Measurements from ENCODE around the gene SERTAD1. TPM values are rescaled to one million over a fixed set of nuclear protein-coding genes. Genes with fewer than 3 reads are reported as not detected.

SERTAD1 gene
- total and polyA plus RNA-seq, 9 donors, result 2.3 to 15.2 (median 11.1) TPM

- 94 to 95% (median 94%) methylated on average over 6 of the region's 6 CpGs for WGBS, 3 donors
- Histone ChIP-seq H3K4me3 (no peak overlapping the region), H3K4me1 (ENCODE audit: insufficient read depth) (peaks cover 8% of the 10 kb centered on the region), H3K9me3 (no peaks in the 10 kb centered on the region), H3K27ac (no peak overlapping the region), H3K36me3 (no peaks in the 10 kb centered on the region), H3K27me3 (no peaks in the 10 kb centered on the region)
- intact Hi-C loops (cut with DNase I), result loop anchor here in 3 of 4 donors (10.0 kb wide), 3 partner anchors 106 to 136 kb away; partner anchors contain the start of genes LTBP4 (in 2 of the 3) and SHKBP1 (in 1 of the 3)
- DNase-seq, result no peak
- TF ChIP-seq POLR2A (IDR thresholded peaks at IDR 0.05) (no peak), EP300 (IDR thresholded peaks at IDR 0.05) (no peak), CTCF (IDR thresholded peaks at IDR 0.05) (no peak)
These were observed 43.2 kb upstream of the SERTAD1 start for GRCh38 chr19:40469011-40469410.

DNA sequence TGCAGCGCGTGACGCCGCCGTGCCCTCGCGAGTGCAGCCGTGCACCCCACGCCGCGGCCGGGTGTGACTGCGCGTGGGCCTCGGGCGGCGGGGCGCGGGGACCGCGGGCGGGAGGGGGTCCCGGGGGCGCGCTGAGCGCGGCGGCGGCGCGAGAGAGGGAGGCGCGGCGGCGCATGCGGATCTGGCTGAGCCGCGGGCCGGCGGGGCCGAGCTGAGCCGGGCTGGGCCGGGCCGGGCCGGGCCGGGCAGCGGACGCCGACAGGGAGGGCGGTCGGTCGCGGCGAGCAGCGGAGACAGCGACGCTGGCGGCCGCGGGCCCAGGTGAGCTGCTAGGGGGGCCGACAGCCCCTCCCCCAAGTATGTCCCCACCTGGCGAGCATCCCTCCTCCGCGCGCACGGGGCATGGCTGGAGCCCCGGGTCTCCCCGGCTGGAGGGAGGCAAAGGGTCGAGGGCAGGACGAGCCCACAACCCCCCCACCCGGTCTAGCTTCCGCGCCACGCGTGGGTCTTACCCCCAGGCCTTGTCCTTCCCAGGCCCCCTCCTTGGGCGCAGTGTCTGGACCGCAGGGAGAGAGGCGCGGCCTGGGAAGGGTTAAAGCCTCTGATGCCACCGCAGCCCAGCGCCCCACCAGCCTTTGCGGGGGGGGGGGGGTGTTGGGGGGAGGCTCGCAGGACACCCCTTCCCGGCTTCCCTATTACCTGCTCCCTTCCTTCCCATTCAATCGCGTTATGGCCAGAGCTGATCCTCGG is 41.4 kb upstream of the SERTAD1 start, which contains the start of gene SPTBN4:
TSS of gene SPTBN4 (plus strand) at position 17 of the 750 bp plus-strand sequence. CDS start 5,621 bp downstream, outside the sequence.
- no peaks in the 10 kb centered on the region for H3K9me3 ChIP-seq
- peak within 1 kb of the TSS; percentile 46 for H3K4me3 ChIP-seq
- no peak for TF ChIP-seq EP300 (IDR thresholded peaks at IDR 0.05)
- no peak for TF ChIP-seq CTCF (IDR thresholded peaks at IDR 0.05)
- TF ChIP-seq POLR2A (IDR thresholded peaks at IDR 0.05), result no peak
- WGBS, 3 donors, result 3 to 10% (median 3%) methylated on average over 11 to 87 of the region's 87 CpGs
- H3K4me1 ChIP-seq (ENCODE audit: insufficient read depth), result peaks cover 8% of the 10 kb centered on the region
- peak within 1 kb of the TSS; percentile 13 to 49 for H3K27ac ChIP-seq
- peak; percentile 32 to 71 (median 63) for DNase-seq
- intact Hi-C loops (cut with DNase I), result loop anchor here in 3 of 4 donors (10.0 kb wide), 3 partner anchors 108 to 138 kb away; partner anchors contain the start of genes LTBP4 (in 2 of the 3) and SHKBP1 (in 1 of the 3)
- H3K27me3 ChIP-seq, result no peaks in the 10 kb centered on the region
- no peaks in the 10 kb centered on the region for H3K36me3 ChIP-seq

DNA sequence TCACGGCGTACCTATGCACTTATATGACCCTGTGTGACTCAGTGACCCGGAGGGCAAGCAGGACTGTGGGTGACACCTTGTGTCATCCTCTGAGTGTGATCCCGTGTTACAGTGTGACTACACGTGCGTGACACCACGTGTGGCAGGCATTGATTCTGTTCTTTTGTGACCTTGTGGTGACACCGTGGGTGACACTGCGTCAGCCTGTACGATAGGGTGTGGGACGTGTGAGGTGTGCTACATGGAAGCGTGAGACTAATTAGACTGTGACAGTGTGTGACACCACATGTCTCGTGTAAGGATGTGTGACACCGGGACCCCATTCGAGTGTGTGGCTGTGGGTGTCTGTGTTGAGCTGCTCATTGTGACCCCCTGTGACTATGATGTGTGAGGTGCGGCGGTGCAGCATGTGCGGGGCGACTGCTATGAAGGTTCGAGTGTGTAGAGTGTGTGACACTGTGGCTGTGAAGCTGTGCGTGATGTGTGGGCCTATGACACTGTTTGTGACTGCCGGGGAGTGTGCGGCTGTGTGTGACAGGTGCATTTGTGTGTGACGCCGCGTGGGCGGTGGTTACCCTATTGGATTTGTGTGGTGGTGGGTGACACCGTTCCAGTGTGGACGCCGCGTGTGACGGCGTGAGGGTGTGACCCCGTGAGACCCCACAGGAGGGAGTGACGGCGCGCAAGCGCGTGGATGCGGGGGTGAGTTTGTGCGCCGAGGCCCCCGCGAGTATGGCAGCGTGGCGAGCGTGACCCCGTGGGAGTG is 40.6 kb upstream of the SERTAD1 start:
- intact Hi-C loops (cut with DNase I), result loop anchor here in 3 of 4 donors (10.0 kb wide), 3 partner anchors 108 to 138 kb away; partner anchors contain the start of genes LTBP4 (in 2 of the 3) and SHKBP1 (in 1 of the 3)
- Histone ChIP-seq H3K9me3 (no peaks in the 10 kb centered on the region), H3K4me1 (ENCODE audit: insufficient read depth) (peaks cover 8% of the 10 kb centered on the region), H3K27ac (peak overlapping the region in 1 of 2 donors; percentile 49), H3K36me3 (no peaks in the 10 kb centered on the region), H3K27me3 (no peaks in the 10 kb centered on the region), H3K4me3 (peak overlapping the region; percentile 46)
- peak in 3 of 5 donors; percentile 44 to 68 (median 48) for DNase-seq
- TF ChIP-seq CTCF (IDR thresholded peaks at IDR 0.05) (no peak), EP300 (IDR thresholded peaks at IDR 0.05) (no peak), POLR2A (IDR thresholded peaks at IDR 0.05) (no peak)
- WGBS, 3 donors, result 4 to 7% (median 5%) methylated on average over 40 to 48 of the region's 48 CpGs

DNA sequence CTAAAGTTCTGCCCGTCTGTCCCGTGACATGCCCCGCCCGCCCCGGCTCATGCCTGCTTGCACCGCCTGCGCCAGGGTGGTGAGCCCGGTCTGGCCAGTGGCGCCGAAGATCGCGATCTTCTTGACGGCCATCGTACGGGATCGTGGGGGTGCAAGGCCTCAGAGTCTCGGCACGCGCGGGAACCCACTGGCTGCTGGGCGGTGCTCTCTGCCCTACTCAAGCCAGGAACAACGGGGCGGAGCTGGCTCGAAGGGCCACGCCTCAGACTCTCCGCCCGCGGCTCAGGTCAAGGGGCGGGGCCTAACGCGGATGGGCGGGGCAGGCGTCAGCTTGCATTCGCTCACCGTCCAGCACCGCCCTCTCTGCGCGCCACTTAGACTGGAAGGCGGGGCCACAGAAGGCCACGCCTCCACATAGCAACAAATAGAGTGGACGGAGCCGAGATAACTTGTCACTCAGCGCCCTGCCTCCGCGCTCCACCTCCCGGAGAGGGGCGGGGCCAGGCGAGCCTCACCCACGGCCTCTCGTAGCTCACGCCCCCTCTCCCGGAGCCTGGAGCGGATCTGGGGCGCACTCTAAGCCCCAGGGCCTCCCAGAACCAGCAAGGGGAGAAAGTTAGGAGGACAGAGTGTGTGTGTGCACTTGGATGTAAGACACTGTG is 39.9 kb upstream of the SERTAD1 start, which contains the start of gene BLVRB:
TSS of gene BLVRB (minus strand) at position 189 of the 662 bp plus-strand sequence. CDS start at position 132, 57 bp downstream.
- Histone ChIP-seq H3K27ac (peak within 1 kb of the TSS; percentile 79 to 82), H3K4me1 (ENCODE audit: insufficient read depth) (peaks cover 8% of the 10 kb centered on the region), H3K36me3 (no peaks in the 10 kb centered on the region), H3K27me3 (no peaks in the 10 kb centered on the region), H3K9me3 (no peaks in the 10 kb centered on the region), H3K4me3 (peak within 1 kb of the TSS; percentile 70)
- peak; percentile 100 for DNase-seq
- WGBS, 3 donors, result 0 to 1% (median 0%) methylated on average over 45 to 54 of the region's 54 CpGs
- TF ChIP-seq EP300 (IDR thresholded peaks at IDR 0.05) (no peak), CTCF (IDR thresholded peaks at IDR 0.05) (peak in 1 of 3 donors; percentile 5), POLR2A (IDR thresholded peaks at IDR 0.05) (peak; percentile 94)
- intact Hi-C loops (cut with DNase I), result loop anchor here in 3 of 4 donors (10.0 kb wide), 3 partner anchors 109 to 139 kb away; partner anchors contain the start of genes LTBP4 (in 2 of the 3) and SHKBP1 (in 1 of the 3)
